ENCODE results near the gene CNIH1.

The CNIH1 gene

GRCh38 chr14:54480830-54481562 lies 39.8 kb upstream of the CNIH1 start:
- Histone ChIP-seq H3K36me3 (peaks cover 28% of the 10 kb centered on the region), H3K4me3 (ENCODE audit: low read depth, low read length) (no peak overlapping the region), H3K9me3 (no peaks in the 10 kb centered on the region), H3K4me1 (no peaks in the 10 kb centered on the region; the same call in 1 of the 2 replicates), H3K27me3 (no peaks in the 10 kb centered on the region)
- DNase-seq: no peak
- TF ChIP-seq, protein P1, sequence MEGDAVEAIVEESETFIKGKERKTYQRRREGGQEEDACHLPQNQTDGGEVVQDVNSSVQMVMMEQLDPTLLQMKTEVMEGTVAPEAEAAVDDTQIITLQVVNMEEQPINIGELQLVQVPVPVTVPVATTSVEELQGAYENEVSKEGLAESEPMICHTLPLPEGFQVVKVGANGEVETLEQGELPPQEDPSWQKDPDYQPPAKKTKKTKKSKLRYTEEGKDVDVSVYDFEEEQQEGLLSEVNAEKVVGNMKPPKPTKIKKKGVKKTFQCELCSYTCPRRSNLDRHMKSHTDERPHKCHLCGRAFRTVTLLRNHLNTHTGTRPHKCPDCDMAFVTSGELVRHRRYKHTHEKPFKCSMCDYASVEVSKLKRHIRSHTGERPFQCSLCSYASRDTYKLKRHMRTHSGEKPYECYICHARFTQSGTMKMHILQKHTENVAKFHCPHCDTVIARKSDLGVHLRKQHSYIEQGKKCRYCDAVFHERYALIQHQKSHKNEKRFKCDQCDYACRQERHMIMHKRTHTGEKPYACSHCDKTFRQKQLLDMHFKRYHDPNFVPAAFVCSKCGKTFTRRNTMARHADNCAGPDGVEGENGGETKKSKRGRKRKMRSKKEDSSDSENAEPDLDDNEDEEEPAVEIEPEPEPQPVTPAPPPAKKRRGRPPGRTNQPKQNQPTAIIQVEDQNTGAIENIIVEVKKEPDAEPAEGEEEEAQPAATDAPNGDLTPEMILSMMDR (IDR thresholded peaks at IDR 0.05; ENCODE audit: low read depth, low read length): no peak

- no peaks in the 10 kb centered on the region for H3K9me3 ChIP-seq
- DNase-seq: no peak
- no peaks in the 10 kb centered on the region; the same call in 1 of the 2 replicates for H3K4me1 ChIP-seq
- H3K4me3 ChIP-seq (ENCODE audit: low read depth, low read length): no peak overlapping the region
- peaks cover 32% of the 10 kb centered on the region for H3K36me3 ChIP-seq
- no peaks in the 10 kb centered on the region for H3K27me3 ChIP-seq
- TF ChIP-seq, protein P1 (IDR thresholded peaks at IDR 0.05; ENCODE audit: low read depth, low read length): no peak
Measured at GRCh38 chr14:54478636-54479215, 37.6 kb upstream of the CNIH1 start.

GRCh38 chr14:54475911-54476310 lies 34.7 kb upstream of the CNIH1 start:
- TF ChIP-seq, protein P1 (IDR thresholded peaks at IDR 0.05; ENCODE audit: low read depth, low read length): no peak
- H3K4me1 ChIP-seq: no peaks in the 10 kb centered on the region; the same call in 1 of the 2 replicates
- no peaks in the 10 kb centered on the region for H3K9me3 ChIP-seq
- DNase-seq: no peak
- no peak overlapping the region for H3K4me3 ChIP-seq (ENCODE audit: low read depth, low read length)
- peaks cover 14% of the 10 kb centered on the region for H3K36me3 ChIP-seq
- no peaks in the 10 kb centered on the region for H3K27me3 ChIP-seq

DNA sequence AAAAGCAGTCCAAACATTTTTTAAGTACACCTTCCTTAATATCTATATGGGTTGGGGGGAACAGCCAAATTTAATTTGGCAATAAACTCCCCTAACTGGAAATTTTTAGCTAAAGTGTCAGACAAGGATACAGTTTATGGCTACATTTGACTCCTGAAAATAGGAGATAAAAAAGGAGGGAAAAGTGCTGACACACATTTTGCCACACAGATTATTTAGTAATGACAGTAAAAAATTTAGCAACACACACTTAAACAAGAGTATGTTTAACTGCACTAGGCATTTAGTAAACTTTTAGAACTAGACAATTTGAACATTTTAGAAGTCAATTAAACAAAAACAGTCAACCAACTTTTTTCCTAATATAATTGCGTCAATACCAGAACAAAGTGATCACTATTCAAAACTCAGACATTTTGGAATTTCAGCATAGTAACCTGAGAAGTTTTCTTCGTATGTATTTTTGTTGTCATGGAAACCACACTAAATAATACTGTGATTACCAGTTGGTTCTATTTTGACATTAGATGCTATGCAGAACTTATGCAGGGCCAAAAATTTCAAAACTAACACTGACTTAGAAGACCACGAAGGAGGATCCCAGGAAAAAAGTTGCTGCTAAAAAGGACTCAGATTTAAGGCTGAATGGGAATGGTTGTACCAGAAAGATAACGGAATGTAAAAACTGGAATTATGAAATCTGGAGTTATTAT lies 34.2 kb upstream of the CNIH1 start:
- Histone ChIP-seq H3K4me3 (ENCODE audit: low read depth, low read length) (no peak overlapping the region), H3K9me3 (no peaks in the 10 kb centered on the region), H3K36me3 (peaks cover 11% of the 10 kb centered on the region), H3K27me3 (no peaks in the 10 kb centered on the region), H3K4me1 (no peaks in the 10 kb centered on the region; the same call in 1 of the 2 replicates)
- no peak for DNase-seq
- TF ChIP-seq, protein P1 (IDR thresholded peaks at IDR 0.05; ENCODE audit: low read depth, low read length): no peak

GRCh38 chr14:54474232-54474793 lies 33.1 kb upstream of the CNIH1 start:
- Histone ChIP-seq H3K4me3 (ENCODE audit: low read depth, low read length) (no peak overlapping the region), H3K9me3 (no peaks in the 10 kb centered on the region), H3K36me3 (peaks cover 11% of the 10 kb centered on the region; the same call in 1 of the 2 replicates), H3K27me3 (no peaks in the 10 kb centered on the region), H3K4me1 (no peaks in the 10 kb centered on the region; the same call in 1 of the 2 replicates)
- no peak for DNase-seq
- TF ChIP-seq, protein P1 (IDR thresholded peaks at IDR 0.05; ENCODE audit: low read depth, low read length): no peak
